HEK293 (cell line): ENCODE data around the gene NUDT3.

Experiments used
- ZBTB7A ChIP-seq: fragments of 450-650 bp; formaldehyde crosslinking; IDR thresholded peaks from 2 replicates; pipeline ENCODE4 v1.5.1; 2016; ENCODE audit warnings: low read depth, missing biosample characterization, missing genetic modification characterization
- ZIC2 ChIP-seq: fragments of 450-650 bp; formaldehyde crosslinking; IDR thresholded peaks from 2 replicates; pipeline ENCODE4 v1.5.1; 2016; ENCODE audit warnings: missing biosample characterization, missing genetic modification characterization
- ZNF274 ChIP-seq, 2 experiments: fragments of 200-500 bp in 1 of 2; fragments of 450-650 bp in 1 of 2; sonication (Bioruptor generic) in 1 of 2; formaldehyde crosslinking in 1 of 2; IDR thresholded peaks; 2 replicates each; pipeline versions ENCODE4 v1.5.1 to v1.6.1; 2014 to 2016; ENCODE audit warnings: borderline replicate concordance in 1 of 2, inconsistent platforms in 1 of 2, low read length in 1 of 2, missing biosample characterization in 1 of 2, missing genetic modification characterization in 1 of 2

GRCh38 chr6:34231566-34232336, 160.7 kb downstream of the NUDT3 start:
- TF ChIP-seq ZNF274 (IDR thresholded peaks at IDR 0.05; ENCODE audit: low read length) (no peak), ZNF274 (tag by site-specific recombination; IDR thresholded peaks at IDR 0.05; ENCODE audit: borderline replicate concordance) (no peak), ZIC2 (tag by site-specific recombination) (no peak), ZBTB7A (no peak)
